H4 (cell line): ENCODE results near the gene IGDCC3. TPM values are rescaled to one million over a fixed set of nuclear protein-coding genes. Genes with fewer than 3 reads are reported as not detected.
"Not testable (repeated sequence)": the region's sequence is repeated elsewhere in the genome, so short reads cannot be mapped to it uniquely, and the experiment has no call there.

Experiments used
- DNase-seq: peaks from one replicate; pipeline ENCODE4 v3.0.0-alpha.2; 2015; ENCODE audit warnings: low spot score
- total RNA-seq: library from RNA; depleted of rRNA; stranded (reverse); fragments of >200 nt; shearing (Covaris generic); gene quantifications from 2 replicates; pipeline ENCODE4 v1.2.3, GENCODE V29; 2014

The IGDCC3 gene
- total RNA-seq, 1 experiment from 2014 or later: not detected

DNA sequence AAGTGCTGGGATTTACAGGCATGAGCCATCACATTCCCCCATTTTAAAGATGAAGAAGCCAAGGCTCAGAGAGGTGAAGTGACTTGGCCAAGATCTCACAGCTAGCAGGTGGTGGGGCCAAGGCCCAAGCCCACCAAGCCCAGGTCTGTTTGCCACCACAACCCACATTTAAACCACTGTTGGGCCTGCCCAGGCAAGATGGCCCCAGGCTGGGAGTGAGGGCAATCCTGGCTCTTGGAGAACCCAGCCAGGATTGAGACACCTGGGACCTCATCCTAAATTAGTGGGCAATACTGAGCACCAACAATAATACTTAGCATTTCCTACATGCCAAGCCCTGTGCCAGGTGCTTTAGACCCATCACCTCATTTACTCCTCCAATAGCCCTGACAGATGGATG is 6.9 kb downstream of the IGDCC3 start:
- no peak for DNase-seq

DNA sequence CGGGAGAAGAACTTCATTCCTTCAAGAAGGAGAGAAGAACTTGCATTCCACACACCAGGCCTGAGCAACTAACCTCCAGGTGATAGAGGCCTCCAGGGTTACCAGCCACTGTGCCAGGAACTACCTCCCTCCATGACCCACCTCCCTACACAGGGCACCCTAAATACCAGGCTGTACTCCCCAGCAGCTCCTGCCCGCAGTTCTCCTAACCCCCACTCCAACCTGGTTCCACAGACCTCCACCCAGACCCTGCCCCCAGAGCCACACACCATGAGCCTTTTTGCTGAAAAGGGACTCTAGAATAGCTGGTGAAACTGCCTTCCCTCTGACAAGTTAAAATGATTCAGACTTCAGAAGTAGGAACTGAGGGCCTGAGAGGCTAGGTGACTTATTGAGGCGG is 8.2 kb downstream of the IGDCC3 start:
- DNase-seq: no peak

- no peak for DNase-seq
These were observed 8.6 kb downstream of the IGDCC3 start for GRCh38 chr15:65369212-65369547.

DNA sequence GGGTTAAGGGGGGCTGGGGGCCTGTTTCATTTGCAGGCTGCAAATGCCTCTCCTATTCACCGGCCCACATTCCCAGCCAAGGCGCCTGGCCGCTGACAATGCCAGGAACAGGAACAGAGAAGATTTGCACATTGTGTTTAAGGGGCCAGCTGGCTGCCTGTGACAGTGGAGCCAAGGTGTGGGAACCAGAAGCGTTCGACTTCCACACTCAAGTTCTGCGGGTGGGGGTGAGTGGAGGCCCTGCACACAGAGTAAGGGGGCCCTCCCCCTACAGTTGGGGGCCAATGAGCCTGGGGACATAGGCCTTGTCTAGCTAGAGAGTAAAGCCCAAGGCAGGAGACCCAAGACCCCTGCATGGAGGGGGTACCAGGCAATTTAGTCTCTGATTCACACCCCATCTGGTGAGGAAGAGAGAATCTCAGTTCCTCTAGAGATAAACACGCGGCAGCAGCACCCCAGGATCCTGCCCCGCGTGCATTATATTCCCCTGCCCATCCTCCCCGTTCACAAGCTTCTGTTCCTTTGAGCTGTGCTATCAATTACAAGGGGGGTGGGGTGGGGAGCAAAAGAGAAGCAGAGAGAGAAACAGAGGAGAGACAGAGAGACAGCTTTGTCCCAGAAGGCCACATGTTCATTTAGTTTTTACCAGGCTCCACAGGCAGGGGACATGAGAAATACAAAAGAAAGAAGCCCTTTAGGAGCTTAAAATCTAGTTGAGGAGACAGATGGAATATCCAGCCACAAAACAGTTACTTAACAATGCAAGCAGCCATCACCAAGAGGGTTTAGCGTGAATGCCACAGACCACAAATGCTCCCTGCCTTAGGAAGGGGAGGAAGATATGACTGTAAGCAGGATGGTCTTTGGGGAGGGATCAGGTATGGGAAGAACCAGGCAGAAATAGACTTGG is 9.2 kb downstream of the IGDCC3 start:
- no peak for DNase-seq

GRCh38 chr15:65366122-65366892 is 11.5 kb downstream of the IGDCC3 start:
- DNase-seq: no peak

- no peak for DNase-seq
These were observed 12.6 kb downstream of the IGDCC3 start for GRCh38 chr15:65365229-65365628.

- DNase-seq: no peak
These were observed 14.0 kb downstream of the IGDCC3 start for GRCh38 chr15:65363766-65364165.

DNA sequence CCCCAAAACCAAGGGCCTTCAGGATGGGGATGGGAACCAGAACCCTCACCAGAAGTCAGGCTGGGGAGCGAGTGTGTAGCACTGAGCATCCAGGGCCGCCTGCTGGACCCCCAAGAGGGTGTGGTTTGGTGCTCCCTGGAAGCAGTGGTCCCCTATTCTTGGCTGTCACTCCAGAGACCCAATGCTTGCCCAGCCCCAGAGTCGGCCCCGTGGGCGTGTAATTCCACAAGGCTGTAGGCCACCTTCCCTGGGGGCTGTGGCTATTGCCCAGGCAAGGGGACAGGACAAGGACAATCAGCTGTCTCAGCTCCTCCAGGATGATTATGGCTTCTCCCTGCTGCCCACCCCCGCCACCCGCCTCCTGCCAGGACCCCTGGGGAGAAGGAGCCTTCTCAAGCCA is 14.5 kb downstream of the IGDCC3 start:
- no peak for DNase-seq

DNA sequence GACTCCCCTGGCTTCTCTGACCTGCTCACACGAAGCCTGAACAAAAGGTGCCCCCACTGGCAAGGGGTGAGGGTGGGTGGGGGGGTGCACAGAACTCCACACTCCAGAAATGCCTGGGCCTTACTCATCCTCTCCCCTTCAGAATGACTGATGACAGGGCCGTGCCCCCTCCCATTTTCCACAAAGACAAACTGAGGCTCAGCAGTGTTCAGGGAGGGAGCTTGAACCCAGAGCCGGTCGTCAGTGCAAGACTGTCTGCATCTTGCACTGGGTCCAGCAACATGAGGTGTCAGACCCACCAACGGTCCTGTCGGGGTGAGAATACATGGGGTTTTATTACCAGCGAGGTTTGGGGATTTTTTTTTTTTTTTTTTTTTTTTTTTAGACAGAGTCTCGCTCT is 15.3 kb downstream of the IGDCC3 start:
- no peak for DNase-seq

GRCh38 chr15:65361708-65362459 is 15.9 kb downstream of the IGDCC3 start:
- DNase-seq: no peak

DNA sequence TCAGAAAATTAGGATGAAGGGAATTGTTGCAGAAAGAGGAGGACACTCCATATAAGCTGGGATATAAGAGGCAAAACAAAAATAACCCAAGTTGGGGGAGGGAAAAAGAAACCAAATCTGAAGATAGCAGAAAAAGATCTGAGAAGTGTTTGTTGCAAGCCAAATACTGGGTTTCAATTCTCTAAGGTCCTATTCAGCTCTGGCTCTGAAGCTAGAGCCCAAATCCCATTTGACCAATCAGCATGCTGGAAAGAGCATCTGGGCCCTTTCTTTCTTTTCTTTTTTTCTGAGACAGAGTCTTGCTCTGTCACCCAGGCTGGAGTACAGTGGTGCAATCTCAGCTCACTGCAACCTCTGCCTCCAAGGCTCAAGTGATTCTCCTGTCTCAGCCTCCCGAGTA is 17.3 kb downstream of the IGDCC3 start:
- no peak for DNase-seq

DNA sequence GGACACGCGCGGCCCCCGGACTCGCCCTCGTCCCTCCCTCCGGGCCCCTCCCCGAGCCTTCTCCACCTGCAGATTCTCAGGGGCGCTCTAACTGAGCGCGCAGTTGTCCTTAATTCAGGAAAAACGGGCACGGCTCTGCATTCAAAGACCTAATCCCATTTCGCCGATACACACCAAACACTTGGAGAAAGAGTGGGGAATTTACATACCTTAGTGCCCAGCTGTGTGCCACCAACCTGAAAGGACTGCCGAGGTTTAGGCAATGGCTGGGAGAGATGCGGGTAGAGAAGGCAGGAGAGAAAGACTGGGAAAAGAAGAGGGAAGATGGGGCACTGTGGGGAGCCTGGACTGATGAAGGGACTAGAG is 21.8 kb downstream of the IGDCC3 start:
- no peak for DNase-seq

DNA sequence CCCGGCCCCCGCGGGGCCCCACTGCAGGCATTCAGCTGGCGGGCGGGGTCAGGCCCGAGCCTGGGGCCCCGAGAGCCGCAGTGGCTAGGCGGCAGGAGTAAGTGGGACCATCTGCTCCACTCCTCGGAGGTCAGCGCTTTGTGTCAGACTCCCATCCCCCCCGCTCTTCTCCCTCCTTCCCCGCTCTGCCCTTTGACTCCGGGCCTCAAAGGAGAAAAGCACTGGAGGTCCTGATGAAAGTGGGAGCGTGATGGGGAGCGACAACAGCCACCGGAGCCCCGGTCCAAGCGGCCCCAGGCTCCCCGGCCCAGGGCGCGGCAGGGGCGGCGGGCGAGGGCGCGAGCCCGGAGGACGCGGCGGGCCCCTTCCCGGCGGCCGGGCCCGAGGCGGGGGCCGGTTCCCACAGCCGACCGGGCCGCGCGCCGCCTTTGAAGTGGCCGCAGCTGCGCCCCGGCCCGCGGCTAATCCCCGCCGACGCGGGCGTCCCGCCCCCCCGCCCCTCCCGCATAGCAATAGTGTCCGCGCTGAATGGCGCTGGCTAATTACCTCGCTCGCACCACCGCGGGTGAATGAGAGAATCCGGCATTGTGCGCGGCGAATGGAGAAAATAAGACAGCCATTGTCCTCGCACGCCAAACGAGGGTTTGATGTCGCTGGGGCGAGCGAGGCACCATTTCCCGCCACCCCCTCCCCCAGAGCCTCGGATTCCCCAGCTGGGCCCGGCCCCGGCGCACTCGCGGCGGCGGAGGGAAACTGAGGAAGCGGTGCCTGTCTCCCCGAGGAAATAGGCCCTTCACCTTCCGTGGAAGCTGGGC is 22.4 kb downstream of the IGDCC3 start:
- DNase-seq: no peak

DNA sequence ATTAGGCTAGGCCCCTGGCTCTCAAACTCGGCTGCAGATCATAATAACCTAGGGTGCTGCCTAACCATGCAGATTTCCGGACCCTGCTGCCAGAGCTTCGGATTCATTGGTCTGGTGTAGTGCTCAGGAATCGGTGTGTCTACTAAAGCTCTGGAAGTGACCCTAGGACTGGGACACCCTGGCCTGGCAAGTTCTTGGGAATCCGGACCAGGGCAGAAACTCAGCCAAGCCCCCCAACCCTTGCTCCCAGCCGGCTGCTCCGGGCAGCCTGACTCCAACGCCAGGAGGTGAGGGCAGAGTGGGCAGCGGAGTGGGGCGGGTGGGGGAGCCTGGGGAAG is 23.0 kb downstream of the IGDCC3 start:
- DNase-seq: no peak

DNA sequence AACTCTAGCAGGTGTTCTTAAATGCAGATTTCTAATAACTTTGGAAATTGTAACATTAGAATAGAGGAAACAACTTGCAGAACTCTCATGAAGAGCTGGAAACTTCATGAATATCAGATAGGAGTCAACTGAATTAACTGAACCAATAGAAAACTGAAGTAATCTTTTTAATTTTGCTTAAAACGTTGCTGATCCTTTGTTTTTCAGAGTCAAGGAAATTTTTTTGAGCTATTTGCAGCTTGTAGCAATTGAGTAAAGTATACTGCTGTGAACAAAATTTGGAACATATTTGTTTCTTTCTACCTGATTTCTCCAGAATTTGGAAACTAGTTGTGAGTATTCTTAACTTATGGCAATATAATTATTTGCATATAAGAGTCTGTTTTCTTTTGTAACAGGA is 25.8 kb downstream of the IGDCC3 start:
- DNase-seq: not testable (repeated sequence)

- no peak for DNase-seq
These were observed 28.5 kb downstream of the IGDCC3 start for GRCh38 chr15:65349338-65349737.

GRCh38 chr15:65347756-65348155 is 30.0 kb downstream of the IGDCC3 start:
- DNase-seq: not testable (repeated sequence)

DNA sequence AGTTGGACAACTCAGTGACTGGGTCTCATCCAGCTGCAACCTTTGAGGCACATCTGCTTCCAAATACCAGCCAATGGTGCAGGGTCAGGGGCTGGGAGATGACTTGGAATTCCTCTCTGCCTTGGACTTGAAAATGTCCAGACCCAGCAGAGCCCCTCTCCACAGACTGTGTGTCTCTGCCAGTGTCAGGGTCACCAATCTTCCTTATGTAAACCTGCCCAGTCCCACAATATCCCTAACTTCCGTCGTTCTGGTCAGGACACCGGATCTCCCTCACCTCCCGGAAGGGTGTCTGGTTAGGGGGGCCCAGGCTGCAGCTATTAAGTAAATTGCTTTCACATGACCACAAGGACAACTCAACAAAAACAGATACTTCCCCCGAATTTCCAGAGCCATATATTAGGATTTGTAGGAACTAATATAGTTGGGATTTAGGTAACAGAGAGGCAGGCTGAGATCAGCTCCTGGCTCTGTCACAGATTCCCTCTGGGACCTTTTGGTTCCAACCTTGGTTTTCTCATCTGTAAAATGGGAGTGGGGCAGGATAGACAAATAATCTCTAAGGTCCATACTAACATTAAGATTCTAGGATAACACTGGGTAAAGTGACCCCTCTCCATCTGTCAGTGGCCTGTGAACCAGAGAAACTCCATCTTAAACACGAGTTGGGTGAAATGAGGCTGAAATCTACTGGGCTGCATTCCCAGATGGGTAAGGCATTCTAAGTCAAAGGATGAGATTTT is 30.8 kb downstream of the IGDCC3 start:
- DNase-seq: no peak

DNA sequence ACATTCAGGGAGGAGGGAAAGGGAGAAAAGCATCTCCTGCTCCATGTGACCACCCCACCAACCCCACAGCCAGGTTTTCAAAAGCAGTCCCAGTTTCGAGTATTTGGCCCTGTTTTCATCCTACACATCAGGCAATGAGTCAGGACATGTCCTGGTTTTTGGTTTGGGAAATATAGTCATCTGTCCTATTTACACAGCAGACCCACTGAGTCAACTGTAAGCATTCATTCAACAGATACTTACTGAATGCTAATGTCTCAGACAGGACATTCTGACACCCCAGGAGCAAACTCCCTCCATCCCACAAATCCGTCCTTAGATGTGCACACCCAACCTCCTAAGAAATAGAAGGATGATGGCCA is 32.9 kb downstream of the IGDCC3 start:
- DNase-seq: no peak

GRCh38 chr15:65344214-65344913 is 33.4 kb downstream of the IGDCC3 start:
- DNase-seq: no peak
